ENCODE results near the gene NR2F1-AS1. TPM values are rescaled to one million over a fixed set of nuclear protein-coding genes. Genes with fewer than 3 reads are reported as not detected.
A peak's percentile ranks its signal among the peaks of the same experiment; 100 is the strongest.

Gene NR2F1-AS1
- polyA plus RNA-seq, 1 donor (not counting 4 experiments of a cell fraction or from before 2014, with no cell fraction given) = 0.25 TPM

GRCh38 chr5:93575461-93576414, 5.3 kb downstream of the NR2F1-AS1 start:
- H4K20me1 ChIP-seq (ENCODE audit: control insufficient read depth, extremely low read depth, insufficient read depth, low read length) = no peaks in the 10 kb centered on the region
- H3K4me3 ChIP-seq (ENCODE audit: control insufficient read depth in 2 of 3, extremely low read depth in 1 of 3, insufficient read depth in 2 of 3, low read depth in 1 of 3, low read length in 3 of 3) = no peak overlapping the region
- H2AFZ ChIP-seq (ENCODE audit: control insufficient read depth, low read length) = no peak overlapping the region
- TF ChIP-seq EZH2 (IDR thresholded peaks at IDR 0.05; ENCODE audit: low read length) = no peak
- no peak for TF ChIP-seq CTCF (optimal IDR thresholded peaks at IDR 0.05 in 1 of 3, IDR thresholded peaks at IDR 0.05 in 1 of 3, conservative IDR thresholded peaks at IDR 0.05 in 1 of 3; ENCODE audit: extremely low read depth in 1 of 3, insufficient read depth in 2 of 3, low read length in 3 of 3)
- H3K79me2 ChIP-seq (ENCODE audit: control insufficient read depth, insufficient read depth, low read length) = no peaks in the 10 kb centered on the region
- H3K36me3 ChIP-seq (ENCODE audit: control insufficient read depth in 2 of 2, extremely low read depth in 1 of 2, insufficient read depth in 2 of 2, low read length in 2 of 2) = no peaks in the 10 kb centered on the region
- no peak overlapping the region for H3K9ac ChIP-seq (ENCODE audit: control insufficient read depth, extremely low read depth, insufficient read depth, low read length)
- no peaks in the 10 kb centered on the region for H3K9me3 ChIP-seq (ENCODE audit: control insufficient read depth, low read depth, low read length)
- DNase-seq (ENCODE audit: low read depth, low spot score) = no peak
- peaks cover 82% of the 10 kb centered on the region for H3K27me3 ChIP-seq (ENCODE audit: control insufficient read depth, extremely low read depth, insufficient read depth, low read length)
- no peak overlapping the region for H3K27ac ChIP-seq (ENCODE audit: control insufficient read depth, insufficient read depth, low read length)
- H3K9me1 ChIP-seq (ENCODE audit: control insufficient read depth, extremely low read depth, insufficient read depth, low read length) = no peaks in the 10 kb centered on the region
- H3K4me1 ChIP-seq (ENCODE audit: control insufficient read depth, extremely low read depth, insufficient read depth, low read length) = peaks cover 9% of the 10 kb centered on the region
- dilution Hi-C loops (cut with MboI; ENCODE audit: extremely low pct_ligation_motif_present, low sequenced_read_pairs) = no loop called here
- no peak overlapping the region for H3K4me2 ChIP-seq (ENCODE audit: control insufficient read depth, extremely low read depth, insufficient read depth, low read depth, low read length)
- no peak for FAIRE-seq

- Histone ChIP-seq H3K4me3 (ENCODE audit: control insufficient read depth in 2 of 3, extremely low read depth in 1 of 3, insufficient read depth in 2 of 3, low read depth in 1 of 3, low read length in 3 of 3) (no peak overlapping the region), H3K9ac (ENCODE audit: control insufficient read depth, extremely low read depth, insufficient read depth, low read length) (no peak overlapping the region), H3K4me2 (ENCODE audit: control insufficient read depth, extremely low read depth, insufficient read depth, low read depth, low read length) (no peak overlapping the region), H3K4me1 (ENCODE audit: control insufficient read depth, extremely low read depth, insufficient read depth, low read length) (peaks cover 2% of the 10 kb centered on the region), H3K9me3 (ENCODE audit: control insufficient read depth, low read depth, low read length) (no peaks in the 10 kb centered on the region), H3K36me3 (ENCODE audit: control insufficient read depth in 2 of 2, extremely low read depth in 1 of 2, insufficient read depth in 2 of 2, low read length in 2 of 2) (no peaks in the 10 kb centered on the region), H3K79me2 (ENCODE audit: control insufficient read depth, insufficient read depth, low read length) (no peaks in the 10 kb centered on the region), H3K27ac (ENCODE audit: control insufficient read depth, insufficient read depth, low read length) (no peak overlapping the region), H2AFZ (ENCODE audit: control insufficient read depth, low read length) (no peak overlapping the region), H3K27me3 (ENCODE audit: control insufficient read depth, extremely low read depth, insufficient read depth, low read length) (peaks cover 82% of the 10 kb centered on the region), H3K9me1 (ENCODE audit: control insufficient read depth, extremely low read depth, insufficient read depth, low read length) (no peaks in the 10 kb centered on the region), H4K20me1 (ENCODE audit: control insufficient read depth, extremely low read depth, insufficient read depth, low read length) (no peaks in the 10 kb centered on the region)
- FAIRE-seq = no peak
- no peak for TF ChIP-seq CTCF (optimal IDR thresholded peaks at IDR 0.05 in 1 of 3, IDR thresholded peaks at IDR 0.05 in 1 of 3, conservative IDR thresholded peaks at IDR 0.05 in 1 of 3; ENCODE audit: extremely low read depth in 1 of 3, insufficient read depth in 2 of 3, low read length in 3 of 3)
- TF ChIP-seq EZH2 (IDR thresholded peaks at IDR 0.05; ENCODE audit: low read length) = peak; percentile 5
- dilution Hi-C loops (cut with MboI; ENCODE audit: extremely low pct_ligation_motif_present, low sequenced_read_pairs) = no loop called here
- no peak for DNase-seq (ENCODE audit: low read depth, low spot score)
These were observed 6.3 kb downstream of the NR2F1-AS1 start for GRCh38 chr5:93574491-93575305.

Data from keratinocyte (primary cell).